PC-3 (cell line): ENCODE results near the gene CCDC178. TPM values are rescaled to one million over a fixed set of nuclear protein-coding genes. Genes with fewer than 3 reads are reported as not detected.
A peak's percentile ranks its signal among the peaks of the same experiment; 100 is the strongest.

ENCODE experiments used
- ATAC-seq: fragments of 200-7000 bp; cut with Tn5 transposase; 2 replicates; pipeline ENCODE4 v1.9.1; 2020; ENCODE audit warnings: mild to moderate bottlenecking, moderate library complexity
- BruUV-seq: library from RNA; stranded (reverse); fragments of 400-500 nt; replicated peaks from 2 replicates; lab custom pipeline; 2021; lab: Mats Ljungman, UMichigan
- CTCF ChIA-PET: fragments of 300-600 bp; sonication (Branson Sonifier 250); formaldehyde crosslinking; loops from one replicate; lab custom pipeline; 2022; ENCODE audit warnings: antibody characterized with exemption; lab: Charles Lee
- POLR2A ChIA-PET: fragments of 300-600 bp; sonication (Branson Sonifier 250); formaldehyde crosslinking; loops from one replicate; lab custom pipeline; 2022; ENCODE audit warnings: antibody characterized with exemption; ENCODE audit not compliant: unreplicated experiment; lab: Charles Lee
- DNase-seq: peaks from one replicate; pipeline ENCODE4 v3.0.0-alpha.2; 2015
- H2AFZ ChIP-seq: fragments of 300-600 bp; sonication (generic); 2 replicates; pipeline ENCODE4 v1.6.0; 2016; ENCODE audit warnings: antibody characterized with exemption, low read length
- H3F3A ChIP-seq: fragments of 300-600 bp; sonication (generic); one replicate; pipeline ENCODE4 v1.6.0; 2017; ENCODE audit warnings: antibody characterized with exemption, low read length, control low read depth, mild to moderate bottlenecking; ENCODE audit not compliant: unreplicated experiment
- H3K27ac ChIP-seq: fragments of 300-600 bp; sonication (generic); 2 replicates; pipeline ENCODE4 v1.5.1; 2016; ENCODE audit warnings: mild to moderate bottlenecking, low read length
- H3K27me3 ChIP-seq: fragments of 300-600 bp; sonication (generic); 2 replicates; pipeline ENCODE4 v1.6.1; 2016; ENCODE audit warnings: low read length, mixed read lengths
- H3K36me3 ChIP-seq: fragments of 300-600 bp; sonication (generic); 2 replicates; pipeline ENCODE4 v1.6.1; 2016; ENCODE audit warnings: low read depth, mixed run types, low read length, mixed read lengths
- H3K4me1 ChIP-seq: fragments of 300-600 bp; sonication (generic); 2 replicates; pipeline ENCODE4 v1.5.1; 2016; ENCODE audit warnings: low read length; ENCODE audit not compliant: insufficient read depth
- H3K4me2 ChIP-seq: fragments of 300-600 bp; sonication (generic); 2 replicates; pipeline ENCODE4 v1.6.0; 2016; ENCODE audit warnings: low read length
- H3K4me3 ChIP-seq: fragments of 300-600 bp; sonication (generic); 2 replicates; pipeline ENCODE4 v1.5.1; 2016; ENCODE audit warnings: mild to moderate bottlenecking, low read length, mixed read lengths
- H3K79me2 ChIP-seq: fragments of 300-600 bp; sonication (generic); 2 replicates; pipeline ENCODE4 v1.6.1; 2017; ENCODE audit warnings: low read length, mixed read lengths
- H3K9ac ChIP-seq: fragments of 300-600 bp; sonication (generic); 2 replicates; pipeline ENCODE4 v1.6.0; 2016; ENCODE audit warnings: mild to moderate bottlenecking, low read length
- H3K9me2 ChIP-seq: fragments of 300-600 bp; sonication (generic); replicated peaks from 2 replicates; pipeline ENCODE4 v1.6.1; 2016; ENCODE audit warnings: mixed run types, low read length, mixed read lengths
- H3K9me3 ChIP-seq: fragments of 300-600 bp; sonication (generic); 2 replicates; pipeline ENCODE4 v1.6.1; 2016; ENCODE audit warnings: low read length, mixed read lengths
- H4K20me1 ChIP-seq: fragments of 300-600 bp; sonication (generic); 2 replicates; pipeline ENCODE4 v1.6.1; 2016; ENCODE audit warnings: low read length, mixed read lengths
- CTCF ChIP-seq: fragments of 300-600 bp; sonication (generic); conservative IDR thresholded peaks from 2 replicates; pipeline ENCODE4 v1.5.1; 2017; ENCODE audit warnings: antibody characterized with exemption, low read depth, mild to moderate bottlenecking, low read length
- EZH2 ChIP-seq: fragments of 300-600 bp; sonication (generic); IDR thresholded peaks from one replicate; pipeline ENCODE4 v1.6.1; 2017; ENCODE audit warnings: antibody characterized with exemption, mild to moderate bottlenecking, low read length; ENCODE audit not compliant: unreplicated experiment
- EZH2phosphoT487 ChIP-seq: fragments of 300-600 bp; sonication (generic); IDR thresholded peaks from 2 replicates; pipeline ENCODE4 v1.6.1; 2018; ENCODE audit warnings: mild to moderate bottlenecking, antibody characterized with exemption, low read length, borderline replicate concordance
- intact Hi-C: fragments of 100-400 bp; cut with micrococcal nuclease; formaldehyde crosslinking; loops from 2 replicates; pipeline ENCODE4 v1.9.0; 2023
- total RNA-seq: library from RNA; depleted of rRNA; stranded (reverse); fragments of >200 nt; gene quantifications from 2 replicates; pipeline ENCODE4 v1.2.3, GENCODE V29; 2014

CCDC178 gene
- total RNA-seq, 1 experiment from 2014 or later, result not detected

GRCh38 chr18:32902568-32903330 lies 537.8 kb downstream of the CCDC178 start:
- Histone ChIP-seq H3F3A (no peaks in the 10 kb centered on the region), H4K20me1 (no peaks in the 10 kb centered on the region), H3K4me3 (no peak overlapping the region), H3K9me3 (no peaks in the 10 kb centered on the region), H3K36me3 (no peaks in the 10 kb centered on the region), H3K27me3 (no peaks in the 10 kb centered on the region), H3K79me2 (no peaks in the 10 kb centered on the region), H3K4me2 (no peak overlapping the region), H3K9ac (no peak overlapping the region), H3K27ac (no peak overlapping the region), H3K4me1 (no peaks in the 10 kb centered on the region), H3K9me2 (no peaks in the 10 kb centered on the region), H2AFZ (no peak overlapping the region)
- intact Hi-C loops, result no loop called here
- DNase-seq, result no peak
- BruUV-seq, result no TSS peak
- POLR2A ChIA-PET, result no interaction called here
- CTCF ChIA-PET, result no interaction called here
- no peak for ATAC-seq
- TF ChIP-seq EZH2phosphoT487 (no peak), CTCF (no peak), EZH2 (no peak)

- DNase-seq (peak; percentile 3), ATAC-seq (no peak)
- H3K27me3 ChIP-seq, result no peaks in the 10 kb centered on the region
- H4K20me1 ChIP-seq, result no peaks in the 10 kb centered on the region
- no peaks in the 10 kb centered on the region for H3K4me1 ChIP-seq
- no peak overlapping the region for H2AFZ ChIP-seq
- no peaks in the 10 kb centered on the region for H3K36me3 ChIP-seq
- no peaks in the 10 kb centered on the region for H3K9me2 ChIP-seq
- no peaks in the 10 kb centered on the region for H3F3A ChIP-seq
- TF ChIP-seq EZH2phosphoT487, result no peak
- TF ChIP-seq CTCF, result no peak; the same call in 1 of the 2 replicates
- no peak for TF ChIP-seq EZH2
- BruUV-seq, result no TSS peak
- no peak overlapping the region for H3K4me2 ChIP-seq
- no peaks in the 10 kb centered on the region for H3K9me3 ChIP-seq
- ChIA-PET POLR2A (no interaction called here), CTCF (no interaction called here)
- H3K9ac ChIP-seq, result no peak overlapping the region
- H3K79me2 ChIP-seq, result no peaks in the 10 kb centered on the region
- no peak overlapping the region for H3K4me3 ChIP-seq
- intact Hi-C loops, result no loop called here
- no peak overlapping the region for H3K27ac ChIP-seq
Observed at GRCh38 chr18:32899819-32900218, 540.7 kb downstream of the CCDC178 start.
